CMK (cell line): Measurements from ENCODE around the gene TMUB2.
A peak's percentile ranks its signal among the peaks of the same experiment; 100 is the strongest.

Source experiments
- DNase-seq: peaks from one replicate; pipeline ENCODE4 v3.0.0-alpha.2; 2010; ENCODE audit warnings: low read depth

Gene TMUB2

GRCh38 chr17:44176671-44177501 is 9.9 kb upstream of the TMUB2 start:
- no peak for DNase-seq

GRCh38 chr17:44177640-44178039 is 9.1 kb upstream of the TMUB2 start:
- no peak for DNase-seq

- DNase-seq, result no peak
Measured at GRCh38 chr17:44178133-44178532, 8.6 kb upstream of the TMUB2 start.

GRCh38 chr17:44183024-44183423 is 3.7 kb upstream of the TMUB2 start:
- no peak for DNase-seq

GRCh38 chr17:44184212-44184810 is 2.5 kb upstream of the TMUB2 start:
- DNase-seq, result no peak

- DNase-seq, result peak; percentile 54
Measured at GRCh38 chr17:44187131-44187899, 543 bp downstream of the TMUB2 start.

GRCh38 chr17:44188576-44189403 is 2.0 kb downstream of the TMUB2 start:
- no peak for DNase-seq

- no peak for DNase-seq
Measured at GRCh38 chr17:44190481-44190880, 3.7 kb downstream of the TMUB2 start.

GRCh38 chr17:44191369-44191768 is 4.6 kb downstream of the TMUB2 start:
- no peak for DNase-seq

- DNase-seq, result no peak
Measured at GRCh38 chr17:44191941-44192496, 5.2 kb downstream of the TMUB2 start.

GRCh38 chr17:44192750-44193149 is 6.0 kb downstream of the TMUB2 start:
- no peak for DNase-seq

- DNase-seq, result no peak
Measured at GRCh38 chr17:44193326-44194084, 6.7 kb downstream of the TMUB2 start.

GRCh38 chr17:44197107-44197506 is 10.3 kb downstream of the TMUB2 start:
- DNase-seq, result no peak

- DNase-seq, result peak; percentile 86
Measured at GRCh38 chr17:44197980-44198720, 11.4 kb downstream of the TMUB2 start.

GRCh38 chr17:44198721-44199552 is 12.2 kb downstream of the TMUB2 start:
- DNase-seq, result no peak

GRCh38 chr17:44199553-44200477 is 13.0 kb downstream of the TMUB2 start, which contains the start of gene ATXN7L3:
ATXN7L3 (minus strand) TSS chr17:44199884; CDS start chr17:44198070, 1,814 bp downstream.
- peak; percentile 92 for DNase-seq

GRCh38 chr17:44200478-44201155 is 13.8 kb downstream of the TMUB2 start:
- DNase-seq, result no peak
